ENCODE data around the gene INTS15. TPM values are rescaled to one million over a fixed set of nuclear protein-coding genes. Genes with fewer than 3 reads are reported as not detected.

INTS15 gene
- total and polyA plus RNA-seq, 2 donors from 2014 or later = 16.9 to 26.7 TPM

GRCh38 chr7:6588566-6588965 is 1.3 kb upstream of the INTS15 start:
- Histone ChIP-seq H3K9ac (ENCODE audit: low read length in 3 of 3) (no peak overlapping the region), H3K36me3 (ENCODE audit: control insufficient read depth in 2 of 3, insufficient read depth in 3 of 3, low read length in 3 of 3) (peaks cover 0 to 21% (median 11%) of the 10 kb centered on the region in 3 donors), H3K4me1 (ENCODE audit: control insufficient read depth in 2 of 3, insufficient read depth in 2 of 3, low read depth in 1 of 3, low read length in 3 of 3) (peaks cover 0 to 5% (median 4%) of the 10 kb centered on the region in 3 donors), H3K9me3 (ENCODE audit: control insufficient read depth in 2 of 3, insufficient read depth in 1 of 3, low read length in 3 of 3) (no peaks in the 10 kb centered on the region), H3K27ac (ENCODE audit: low read depth in 2 of 2, low read length in 2 of 2) (no peak overlapping the region), H3K4me3 (ENCODE audit: low read length in 3 of 3) (no peak overlapping the region), H3K27me3 (ENCODE audit: control insufficient read depth, insufficient read depth, low read length) (no peaks in the 10 kb centered on the region)
- TF ChIP-seq CTCF (IDR thresholded peaks at IDR 0.05; ENCODE audit: borderline replicate concordance, extremely low read depth, insufficient read depth) = no peak
- DNase-seq (no peak), FAIRE-seq (no peak)
- intact Hi-C loops (cut with DNase I) = no loop called here

GRCh38 chr7:6589151-6589828 is 531 bp upstream of the INTS15 start:
- H3K9me3 ChIP-seq (ENCODE audit: control insufficient read depth in 2 of 3, insufficient read depth in 1 of 3, low read length in 3 of 3) = no peaks in the 10 kb centered on the region
- no peaks in the 10 kb centered on the region for H3K27me3 ChIP-seq (ENCODE audit: control insufficient read depth, insufficient read depth, low read length)
- TF ChIP-seq CTCF (IDR thresholded peaks at IDR 0.05; ENCODE audit: borderline replicate concordance, extremely low read depth, insufficient read depth) = no peak
- intact Hi-C loops (cut with DNase I) = no loop called here
- peak overlapping the region in 1 of 3 donors; percentile 7 for H3K4me3 ChIP-seq (ENCODE audit: low read length in 3 of 3)
- H3K9ac ChIP-seq (ENCODE audit: low read length in 3 of 3) = no peak overlapping the region
- DNase-seq (peak in 2 of 5 donors; percentile 5 to 69), FAIRE-seq (no peak)
- H3K36me3 ChIP-seq (ENCODE audit: control insufficient read depth in 2 of 3, insufficient read depth in 3 of 3, low read length in 3 of 3) = peaks cover 0 to 22% (median 11%) of the 10 kb centered on the region in 3 donors
- H3K4me1 ChIP-seq (ENCODE audit: control insufficient read depth in 2 of 3, insufficient read depth in 2 of 3, low read depth in 1 of 3, low read length in 3 of 3) = peaks cover 0 to 5% (median 4%) of the 10 kb centered on the region in 3 donors
- H3K27ac ChIP-seq (ENCODE audit: low read depth in 2 of 2, low read length in 2 of 2) = no peak overlapping the region

GRCh38 chr7:6590645-6591110 is 857 bp downstream of the INTS15 start:
- H3K27ac ChIP-seq (ENCODE audit: low read depth in 2 of 2, low read length in 2 of 2) = peak overlapping the region; percentile 8 to 51
- H3K9me3 ChIP-seq (ENCODE audit: control insufficient read depth in 2 of 3, insufficient read depth in 1 of 3, low read length in 3 of 3) = no peaks in the 10 kb centered on the region
- intact Hi-C loops (cut with DNase I) = no loop called here
- H3K4me3 ChIP-seq (ENCODE audit: low read length in 3 of 3) = peak overlapping the region; percentile 65 to 81 (median 74)
- H3K4me1 ChIP-seq (ENCODE audit: control insufficient read depth in 2 of 3, insufficient read depth in 2 of 3, low read depth in 1 of 3, low read length in 3 of 3) = peaks cover 0 to 5% (median 4%) of the 10 kb centered on the region in 3 donors
- FAIRE-seq = no peak
- H3K36me3 ChIP-seq (ENCODE audit: control insufficient read depth in 2 of 3, insufficient read depth in 3 of 3, low read length in 3 of 3) = peaks cover 4 to 27% (median 10%) of the 10 kb centered on the region in 3 donors
- H3K27me3 ChIP-seq (ENCODE audit: control insufficient read depth, insufficient read depth, low read length) = no peaks in the 10 kb centered on the region
- TF ChIP-seq CTCF (IDR thresholded peaks at IDR 0.05; ENCODE audit: borderline replicate concordance, extremely low read depth, insufficient read depth) = no peak
- peak in 2 of 5 donors; percentile 58 to 62 for DNase-seq
- H3K9ac ChIP-seq (ENCODE audit: low read length in 3 of 3) = peak overlapping the region; percentile 20 to 86 (median 45)
